ENCODE measurements around the gene TPI1. TPM values are rescaled to one million over a fixed set of nuclear protein-coding genes. Genes with fewer than 3 reads are reported as not detected.
"Not testable (repeated sequence)": the region's sequence is repeated elsewhere in the genome, so short reads cannot be mapped to it uniquely, and the experiment has no call there.

Gene TPI1
- total RNA-seq, 1 donor from 2014 or later = 625 TPM

DNA sequence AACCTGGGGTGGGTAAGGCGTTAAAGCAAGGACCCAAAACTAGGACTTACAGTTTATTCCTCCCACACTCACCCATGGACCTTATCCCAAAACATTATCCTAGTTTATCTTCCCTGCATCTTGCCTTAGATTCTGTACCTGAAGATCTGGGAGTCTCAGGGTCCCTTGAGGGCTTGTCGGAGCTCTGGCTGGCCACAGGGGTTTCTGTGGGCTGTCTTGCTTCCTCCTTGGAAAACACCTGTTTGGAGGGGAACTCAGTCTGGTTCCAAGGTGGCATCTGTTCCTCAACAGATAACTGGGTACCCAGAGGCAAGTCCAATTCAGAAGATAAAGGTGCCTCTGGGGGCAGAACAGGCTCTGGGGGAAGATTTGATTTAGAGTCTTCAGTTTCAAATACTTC lies 17.9 kb upstream of the TPI1 start:
- DNase-seq = no peak

DNA sequence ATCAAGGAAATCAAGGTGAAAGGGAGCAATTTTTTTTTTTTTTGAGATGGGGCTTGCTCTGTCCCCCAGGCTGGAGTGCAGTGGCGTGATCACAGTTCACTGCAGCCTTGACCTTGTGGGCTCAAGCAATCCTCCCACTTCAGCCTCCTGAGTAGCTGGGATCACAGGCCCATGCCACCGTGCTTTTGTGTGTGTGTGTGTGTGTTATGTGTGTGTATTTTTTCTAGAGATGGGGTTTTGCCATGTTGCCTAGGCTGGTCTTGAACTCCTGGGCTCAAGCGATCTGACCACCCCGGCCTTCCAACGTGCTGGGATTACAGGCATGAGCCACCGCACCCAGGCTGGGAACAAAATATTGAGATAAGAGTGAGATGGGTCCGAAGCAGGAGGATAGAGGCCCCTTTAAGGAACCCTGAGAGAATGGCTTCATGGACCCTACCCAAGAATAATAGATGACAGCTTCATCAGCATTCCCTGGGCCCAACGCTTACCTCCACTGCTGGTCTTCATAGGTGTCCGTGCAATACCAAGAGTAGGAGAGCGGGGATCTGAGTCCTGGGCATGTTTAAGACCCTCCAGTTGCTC lies 17.3 kb upstream of the TPI1 start:
- DNase-seq = no peak

DNA sequence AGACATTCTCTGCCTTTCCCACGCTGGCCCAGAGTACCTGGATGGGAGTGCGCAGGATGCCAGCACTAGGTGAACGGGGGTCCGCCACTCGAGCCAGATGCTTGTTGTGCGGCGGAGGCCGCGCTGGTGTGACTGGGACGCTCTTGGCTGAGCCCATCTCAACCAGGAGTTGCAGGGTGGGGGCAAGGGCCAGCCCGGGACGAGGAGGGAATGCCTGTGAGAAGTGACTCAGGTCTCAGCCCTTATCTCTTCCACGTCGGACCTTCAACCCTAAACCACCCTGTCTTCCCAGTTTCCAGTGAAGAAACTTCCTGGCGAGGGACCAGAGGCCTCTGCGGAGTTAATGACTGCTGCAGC lies 16.6 kb upstream of the TPI1 start:
- peak; percentile 19 for DNase-seq

DNA sequence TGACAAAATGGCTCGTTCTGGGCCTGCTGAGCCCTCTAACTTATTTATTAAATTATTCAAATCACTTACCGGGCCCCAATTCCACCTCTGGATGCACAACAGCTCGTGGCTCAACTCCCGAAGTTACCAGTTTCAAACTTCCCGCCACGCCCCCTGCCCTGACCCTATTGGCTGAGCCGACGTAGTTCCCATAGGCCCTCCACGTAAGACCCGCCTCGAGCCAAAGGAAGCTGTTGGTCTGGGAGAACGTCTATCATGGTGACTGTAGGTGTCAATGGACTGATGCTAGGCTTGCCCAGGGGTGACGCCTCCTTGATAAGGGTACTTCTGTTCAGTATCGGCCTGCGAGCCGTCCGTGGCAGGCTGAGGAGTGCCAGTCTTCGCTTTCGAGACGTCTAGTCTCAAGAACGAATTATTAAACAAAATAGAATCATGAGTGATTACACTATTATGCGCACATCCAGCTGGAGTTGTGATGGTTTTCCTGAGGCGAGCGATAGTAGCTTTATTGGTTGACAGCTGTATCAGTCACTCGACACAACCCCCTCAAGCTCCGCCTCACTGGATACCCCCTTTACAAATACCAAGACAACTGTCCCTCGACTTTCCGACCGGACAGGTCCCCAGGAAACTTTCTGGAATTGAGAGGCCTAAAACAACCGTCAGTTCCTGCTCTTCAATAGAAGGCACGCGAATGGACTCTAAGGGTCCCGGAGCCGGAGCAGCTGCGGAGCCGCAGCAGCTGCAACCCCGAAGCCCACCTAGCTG lies 16.0 kb upstream of the TPI1 start, which contains the start of gene CDCA3:
Gene CDCA3, minus strand, starts transcription at position 134 of the 768 bp plus-strand sequence. CDS start 334 bp downstream, outside the sequence.
- peak; percentile 99 for DNase-seq

DNA sequence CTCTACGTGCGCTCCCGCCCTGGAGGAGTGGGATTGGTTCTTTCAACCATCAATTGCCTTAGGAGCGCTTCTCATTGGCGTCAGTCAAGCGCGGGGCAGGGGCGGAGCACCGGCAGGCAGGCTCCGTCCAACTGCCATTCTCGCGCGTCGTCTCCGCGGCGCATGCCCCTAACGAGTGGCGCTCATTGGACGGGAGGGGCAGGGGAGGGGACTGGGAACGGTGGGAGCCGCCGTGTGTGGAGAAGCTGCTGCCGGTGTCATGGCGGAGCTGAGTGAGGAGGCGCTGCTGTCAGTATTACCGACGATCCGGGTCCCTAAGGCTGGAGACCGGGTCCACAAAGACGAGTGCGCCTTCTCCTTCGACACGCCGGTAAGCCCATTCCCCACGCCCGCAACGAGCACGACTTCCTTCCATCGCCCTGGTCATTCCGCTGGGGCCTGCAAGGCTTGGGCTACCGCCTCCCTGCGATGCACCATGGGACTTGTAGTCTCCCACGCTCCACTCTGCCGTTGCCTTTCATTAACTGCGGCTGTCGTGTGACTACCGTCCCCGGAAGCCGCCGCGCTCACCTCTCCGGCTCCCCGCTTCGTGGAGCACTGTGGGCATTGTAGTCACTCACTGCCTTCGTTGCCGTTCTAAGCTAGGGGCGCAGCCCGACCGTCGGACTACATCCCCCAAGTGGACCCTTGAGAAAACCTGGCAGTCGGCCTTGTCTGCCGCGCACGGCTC lies 15.2 kb upstream of the TPI1 start, which contains the start of gene USP5:
Gene USP5, plus strand, starts transcription at position 230 of the 730 bp plus-strand sequence. Its CDS starts 30 bp downstream, at position 260.
- DNase-seq = peak; percentile 100

DNA sequence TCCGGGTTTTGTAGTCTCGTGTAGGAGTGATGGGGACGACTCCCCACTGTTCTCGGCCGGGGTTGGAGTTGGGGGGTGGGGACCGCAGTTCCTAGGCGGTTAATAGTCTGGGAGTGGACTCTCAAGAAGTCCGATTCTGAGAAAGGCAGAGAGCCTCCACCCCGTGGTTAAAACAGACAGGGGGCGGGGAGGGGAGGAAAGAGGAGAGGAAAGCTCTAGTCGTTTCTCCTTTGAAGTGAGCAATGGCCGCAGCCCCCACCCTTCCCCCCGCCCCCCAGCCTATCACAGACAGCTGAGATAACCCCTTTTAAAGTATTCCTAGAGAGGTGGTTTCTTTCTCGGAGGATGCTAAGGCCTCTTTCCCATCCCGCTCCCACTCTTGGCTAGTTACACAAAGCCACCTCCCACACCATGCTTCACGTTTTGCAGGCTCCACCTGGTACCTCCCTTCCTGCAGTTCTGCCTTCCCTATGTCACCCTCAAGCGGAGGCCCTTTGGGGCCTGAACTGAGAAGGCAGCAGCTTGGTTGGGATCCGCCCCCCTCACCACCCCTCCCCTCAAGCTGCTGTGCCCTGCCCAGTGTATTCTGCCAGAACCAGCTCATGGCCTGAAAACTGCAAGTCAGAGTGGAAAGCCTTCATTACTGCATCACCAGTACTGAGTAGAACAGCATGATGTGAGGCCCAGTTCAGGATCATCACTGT lies 14.5 kb upstream of the TPI1 start:
- peak; percentile 50 for DNase-seq

DNA sequence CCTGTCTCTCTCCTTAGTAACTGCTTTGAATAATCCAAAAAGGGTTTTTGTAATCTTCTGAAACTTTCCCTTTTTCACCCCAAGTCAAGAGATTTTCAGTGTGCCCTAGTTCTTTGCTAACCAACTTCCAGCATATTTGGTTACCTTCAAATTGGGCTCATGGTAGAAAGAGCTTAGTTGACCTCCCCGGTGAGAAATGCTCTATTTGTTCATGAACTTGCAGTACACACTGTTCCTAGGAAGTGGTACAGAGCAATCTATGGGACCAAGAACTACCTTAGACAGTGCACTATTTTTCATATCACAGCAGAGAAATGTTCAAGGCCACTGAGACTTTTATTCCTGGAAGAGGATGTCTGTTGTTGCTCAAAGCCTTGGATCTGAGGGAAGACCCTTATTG lies 13.7 kb upstream of the TPI1 start:
- no peak for DNase-seq

DNA sequence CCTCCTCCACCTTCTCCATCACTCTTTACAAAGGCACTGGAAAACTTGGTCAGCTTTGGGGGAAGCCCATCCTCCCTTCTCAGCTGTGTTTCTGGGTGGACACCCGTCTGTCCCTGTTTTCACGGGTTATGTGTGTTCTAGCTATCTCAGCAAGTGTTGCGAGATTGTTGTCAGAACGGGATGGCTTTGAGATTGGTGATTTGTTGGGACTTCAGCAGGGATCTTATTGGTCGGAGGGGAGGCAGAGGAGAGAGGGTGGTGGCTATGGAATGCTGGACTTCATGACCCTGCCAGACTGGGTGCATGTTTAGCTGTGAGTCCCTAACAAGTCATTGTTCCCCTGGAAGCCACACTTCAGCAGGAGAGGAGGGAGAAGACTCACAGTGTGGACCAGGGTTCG lies 13.3 kb upstream of the TPI1 start:
- DNase-seq = no peak

DNA sequence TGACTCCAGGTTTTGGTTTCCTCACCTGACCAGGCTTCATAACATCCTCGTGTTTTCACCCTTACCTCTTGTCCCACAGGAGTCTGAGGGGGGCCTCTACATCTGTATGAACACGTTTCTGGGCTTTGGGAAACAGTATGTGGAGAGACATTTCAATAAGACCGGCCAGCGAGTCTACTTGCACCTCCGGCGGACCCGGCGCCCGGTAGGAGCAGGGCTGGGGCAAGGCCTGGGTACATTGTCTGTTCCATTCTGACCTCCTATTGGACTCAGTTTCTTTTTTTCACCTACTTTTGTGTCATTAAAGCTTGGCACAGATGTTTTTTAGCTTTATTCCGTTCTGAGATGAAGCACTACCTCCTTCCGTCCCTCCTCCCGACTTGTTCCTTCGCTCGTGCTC lies 12.0 kb upstream of the TPI1 start:
- no peak for DNase-seq

DNA sequence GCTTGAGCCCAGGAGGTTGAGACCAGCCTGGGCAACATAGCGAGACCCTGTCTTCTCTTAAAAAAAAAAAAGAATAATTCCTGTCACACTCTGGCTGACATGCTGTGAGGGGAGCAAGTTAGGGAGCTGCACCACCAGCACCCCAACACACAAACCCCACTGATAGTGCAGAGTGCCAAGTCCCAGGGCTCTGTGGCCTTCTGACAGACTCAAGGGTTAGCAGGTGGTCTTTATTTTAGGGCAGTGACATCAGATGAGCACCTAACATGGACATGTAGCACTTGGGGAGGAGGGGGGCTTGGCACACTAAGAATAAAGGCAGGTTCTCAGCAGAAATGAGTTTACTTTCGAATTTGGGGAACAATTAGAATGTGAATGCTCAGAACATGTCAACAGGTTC lies 8.5 kb upstream of the TPI1 start:
- no peak for DNase-seq

DNA sequence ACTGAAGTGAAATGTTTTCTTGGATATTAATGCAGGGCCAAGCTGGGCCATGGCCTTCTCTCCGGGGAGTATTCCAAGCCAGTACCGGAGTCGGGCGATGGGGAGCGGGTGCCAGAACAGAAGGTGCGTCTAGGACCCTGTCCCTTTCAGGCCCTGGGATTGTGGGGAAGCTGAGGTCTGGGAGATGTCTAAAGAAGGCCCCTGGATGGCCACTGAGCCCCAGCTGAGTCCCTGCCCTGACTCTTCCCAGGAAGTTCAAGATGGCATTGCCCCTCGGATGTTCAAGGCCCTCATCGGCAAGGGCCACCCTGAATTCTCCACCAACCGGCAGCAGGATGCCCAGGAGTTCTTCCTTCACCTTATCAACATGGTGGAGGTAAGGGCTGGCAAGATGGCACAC lies 7.2 kb upstream of the TPI1 start:
- DNase-seq = no peak

DNA sequence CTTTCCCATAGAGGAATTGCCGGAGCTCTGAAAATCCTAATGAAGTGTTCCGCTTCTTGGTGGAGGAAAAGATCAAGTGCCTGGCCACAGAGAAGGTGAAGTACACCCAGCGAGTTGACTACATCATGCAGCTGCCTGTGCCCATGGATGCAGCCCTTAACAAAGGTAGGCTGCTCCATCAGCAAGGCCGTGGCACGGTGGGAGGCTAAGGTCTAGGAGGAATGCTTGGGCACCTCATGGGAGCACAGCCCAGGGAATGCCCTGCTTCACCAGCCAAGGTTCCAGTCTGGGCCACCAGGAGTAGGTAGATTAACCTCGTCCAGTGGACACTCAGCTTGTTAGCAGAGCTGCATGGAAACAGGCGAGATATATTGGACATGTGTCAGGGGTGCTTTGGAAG lies 6.4 kb upstream of the TPI1 start:
- DNase-seq = no peak

DNA sequence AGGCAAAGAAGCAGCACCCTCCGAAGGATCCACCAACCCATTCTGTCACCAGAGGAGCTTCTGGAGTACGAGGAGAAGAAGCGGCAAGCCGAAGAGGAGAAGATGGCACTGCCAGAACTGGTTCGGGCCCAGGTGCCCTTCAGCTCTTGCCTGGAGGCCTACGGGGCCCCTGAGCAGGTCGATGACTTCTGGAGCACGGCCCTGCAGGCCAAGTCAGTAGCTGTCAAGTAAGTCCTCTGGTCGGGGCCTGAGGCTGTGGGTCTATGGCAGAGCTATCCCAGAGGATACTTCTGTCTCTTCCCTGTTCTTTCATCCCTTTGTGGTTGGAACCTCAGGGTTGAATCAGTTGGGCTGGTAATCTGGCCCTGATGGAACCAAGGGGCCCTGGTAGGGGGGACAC lies 5.9 kb upstream of the TPI1 start:
- no peak for DNase-seq

DNA sequence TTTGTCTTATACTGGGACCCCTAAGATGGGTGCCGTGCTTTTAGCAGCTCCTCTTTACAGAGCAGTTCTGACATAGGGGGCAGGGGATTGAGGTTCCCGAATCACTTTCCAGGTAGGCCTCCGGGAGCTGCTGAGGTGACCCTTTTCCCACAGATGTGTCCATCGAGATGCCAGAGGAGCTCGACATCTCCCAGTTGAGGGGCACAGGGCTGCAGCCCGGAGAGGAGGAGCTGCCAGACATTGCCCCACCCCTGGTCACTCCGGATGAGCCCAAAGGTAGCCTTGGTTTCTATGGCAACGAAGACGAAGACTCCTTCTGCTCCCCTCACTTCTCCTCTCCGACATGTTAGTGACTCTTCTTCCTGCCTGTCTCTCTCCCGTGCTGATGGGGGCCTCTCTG lies 4.3 kb upstream of the TPI1 start:
- DNase-seq = no peak

DNA sequence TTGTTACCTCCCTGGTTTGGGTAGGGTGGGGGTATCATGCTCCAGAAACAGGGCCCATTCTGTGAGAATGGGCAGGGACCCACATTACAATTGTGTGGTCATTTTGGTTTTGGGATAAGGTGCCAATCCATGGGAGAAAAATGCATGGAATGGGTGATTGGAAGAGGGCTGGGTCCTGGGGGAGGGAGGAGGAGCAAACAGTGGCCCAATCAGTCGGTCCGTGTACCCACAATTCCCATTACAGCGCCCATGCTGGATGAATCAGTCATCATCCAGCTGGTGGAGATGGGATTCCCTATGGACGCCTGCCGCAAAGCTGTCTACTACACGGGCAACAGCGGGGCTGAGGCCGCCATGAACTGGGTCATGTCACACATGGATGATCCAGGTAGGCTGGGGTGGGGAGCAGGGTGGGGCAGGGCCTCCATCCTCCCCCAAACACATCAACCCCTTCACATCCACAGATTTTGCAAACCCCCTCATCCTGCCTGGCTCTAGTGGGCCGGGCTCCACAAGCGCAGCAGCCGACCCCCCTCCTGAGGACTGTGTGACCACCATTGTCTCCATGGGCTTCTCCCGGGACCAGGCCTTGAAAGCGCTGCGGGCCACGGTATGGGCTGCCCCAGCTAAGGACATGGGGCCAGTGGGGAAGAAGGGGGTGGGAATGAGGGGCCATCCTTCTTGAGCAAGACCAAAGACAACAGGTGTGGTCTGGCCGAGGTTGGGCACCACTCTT lies 3.6 kb upstream of the TPI1 start:
- DNase-seq = no peak

DNA sequence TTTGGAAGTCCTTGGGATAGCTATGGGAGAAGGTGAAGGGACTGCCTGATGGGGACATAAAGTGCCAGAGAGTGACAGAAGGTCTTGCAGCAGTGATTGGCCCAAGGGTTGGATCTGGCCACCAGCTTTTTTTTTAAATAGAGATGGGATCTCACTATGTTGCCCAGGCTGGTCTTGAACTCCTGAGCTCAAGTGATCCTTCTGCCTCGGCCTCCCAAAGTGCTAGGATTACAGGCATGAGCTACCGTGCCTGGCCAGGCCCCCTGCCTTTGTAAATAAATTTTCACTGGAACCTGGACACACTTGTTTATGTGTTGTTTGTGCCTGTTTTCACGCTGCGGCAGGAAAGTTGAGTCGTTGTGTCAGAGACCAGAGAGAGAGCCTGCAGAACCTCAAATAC lies 2.0 kb upstream of the TPI1 start:
- not testable (repeated sequence) for DNase-seq

DNA sequence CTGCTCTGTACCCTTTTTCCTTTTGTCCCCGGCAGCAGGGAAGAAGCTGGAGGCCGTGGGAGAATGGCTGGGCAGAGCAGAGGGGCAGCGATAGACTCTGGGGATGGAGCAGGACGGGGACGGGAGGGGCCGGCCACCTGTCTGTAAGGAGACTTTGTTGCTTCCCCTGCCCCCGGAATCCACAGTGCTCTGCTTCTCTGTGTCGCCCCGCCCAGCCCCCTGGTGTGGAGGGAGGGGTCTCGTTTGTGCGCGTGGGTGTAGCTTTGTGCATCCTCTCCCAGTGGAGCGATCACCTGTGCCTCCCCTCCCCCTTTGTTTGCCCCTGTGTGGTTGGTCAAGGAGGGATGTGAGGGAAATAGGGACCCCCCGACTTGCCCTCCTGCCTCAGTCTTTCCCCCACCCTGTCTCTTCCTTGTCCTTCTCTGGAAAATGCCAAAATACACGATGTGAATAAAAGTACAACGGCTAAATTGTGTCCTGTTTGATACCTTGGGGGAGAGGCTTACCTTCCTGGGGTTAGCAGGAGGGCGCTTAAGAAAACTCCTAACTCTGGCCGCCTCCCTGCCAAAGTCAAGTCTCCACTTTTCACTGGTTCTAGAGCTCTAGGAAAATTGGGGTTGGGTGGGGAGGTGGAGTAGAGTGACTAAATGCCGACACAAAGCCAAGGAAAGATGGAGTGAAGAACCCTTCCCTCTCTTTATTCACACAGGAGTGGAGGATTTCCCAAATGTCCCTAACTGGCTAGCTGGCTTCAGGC lies 990 bp upstream of the TPI1 start:
- no peak for DNase-seq

DNA sequence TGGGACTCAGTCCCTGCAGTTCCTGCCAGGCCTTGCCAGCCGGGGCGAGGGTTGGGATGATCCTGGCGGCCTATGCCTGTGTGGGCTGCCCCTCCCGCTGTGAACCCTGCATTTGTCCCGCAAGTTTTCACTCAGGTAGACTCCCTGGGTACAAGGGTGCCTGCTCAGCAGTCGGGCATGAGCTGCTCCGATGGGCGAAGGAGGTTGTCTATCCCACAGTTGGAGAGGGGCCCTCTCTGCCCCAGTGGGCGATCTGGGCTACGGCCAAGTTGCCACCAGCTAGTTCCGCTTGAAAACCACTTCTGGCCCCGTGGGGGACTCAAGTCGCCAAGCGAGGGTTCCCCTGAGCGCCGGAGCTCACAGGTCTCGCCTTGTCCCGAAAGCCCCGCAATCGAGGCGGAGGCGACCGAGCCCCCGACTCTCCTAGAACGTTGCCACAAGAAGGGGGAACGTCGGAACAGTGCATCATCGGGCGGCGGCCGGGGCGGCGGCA lies 365 bp upstream of the TPI1 start:
- DNase-seq = no peak

DNA sequence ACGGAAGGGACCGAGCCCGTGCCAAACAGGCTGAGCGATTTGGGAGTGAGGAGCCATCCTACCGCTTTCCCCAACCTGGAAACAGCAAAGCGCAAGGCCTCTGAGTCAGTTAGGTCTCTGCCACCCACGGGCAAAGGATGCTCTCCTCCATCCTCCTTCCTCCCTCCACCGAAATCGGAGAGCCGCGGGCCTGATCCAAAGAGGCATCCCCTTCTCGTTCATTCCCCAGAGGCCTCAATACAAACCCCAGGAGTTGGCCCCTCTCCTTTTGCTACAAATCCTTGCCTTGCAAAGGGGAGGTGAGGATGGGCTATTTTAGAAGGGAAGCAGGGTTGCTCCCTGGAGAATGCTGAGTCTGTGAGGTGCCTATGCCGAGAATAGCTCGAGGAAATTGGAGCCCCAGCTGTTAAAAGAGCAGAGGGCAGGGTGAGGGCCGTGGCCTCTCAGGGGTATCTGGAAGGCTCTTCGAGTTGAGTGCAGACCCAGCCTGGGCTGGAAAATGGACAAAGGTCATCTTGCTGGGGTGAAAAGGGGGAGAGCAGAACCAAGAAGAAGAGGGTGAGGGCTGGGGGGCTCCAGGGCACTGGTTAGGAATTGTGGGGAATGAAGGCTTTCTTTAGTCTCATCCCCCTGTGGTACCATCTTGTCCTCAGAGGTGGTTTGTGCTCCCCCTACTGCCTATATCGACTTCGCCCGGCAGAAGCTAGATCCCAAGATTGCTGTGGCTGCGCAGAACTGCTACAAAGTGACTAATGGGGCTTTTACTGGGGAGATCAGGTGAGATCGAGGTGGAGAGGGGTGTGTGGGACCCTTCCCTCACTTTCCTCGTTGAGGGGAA lies 1.1 kb downstream of the TPI1 start:
- DNase-seq = peak; percentile 32

All from dermis blood vessel endothelial cell (primary cell).